MM.1S (cell line): Measurements from ENCODE around the gene RNPC3.
"Not testable (repeated sequence)": the region's sequence is repeated elsewhere in the genome, so short reads cannot be mapped to it uniquely, and the experiment has no call there.

Experiments
- DNase-seq: peaks from one replicate; pipeline ENCODE4 v3.0.0-alpha.2; 2015
- H2AFZ ChIP-seq: fragments of 300-600 bp; sonication (generic); 2 replicates; pipeline ENCODE4 v1.6.0; 2016; ENCODE audit warnings: antibody characterized with exemption, low read length
- H3F3A ChIP-seq: fragments of 300-600 bp; sonication (generic); 2 replicates; pipeline ENCODE4 v1.6.1; 2016; ENCODE audit warnings: mild to moderate bottlenecking, antibody characterized with exemption, low read length, moderate library complexity, mixed read lengths; ENCODE audit not compliant: insufficient read depth
- H3K27ac ChIP-seq: fragments of 300-600 bp; sonication (generic); 2 replicates; pipeline ENCODE4 v1.5.1; 2016; ENCODE audit warnings: mild to moderate bottlenecking, low read length
- H3K27me3 ChIP-seq: fragments of 300-600 bp; sonication (generic); replicated peaks from 2 replicates; pipeline ENCODE4 v1.6.0; 2016; ENCODE audit warnings: low read length; ENCODE audit not compliant: insufficient read depth
- H3K36me3 ChIP-seq: fragments of 300-600 bp; sonication (generic); replicated peaks from 2 replicates; pipeline ENCODE4 v1.6.1; 2016; ENCODE audit warnings: mild to moderate bottlenecking, low read length, mixed read lengths; ENCODE audit not compliant: insufficient read depth
- H3K4me1 ChIP-seq: fragments of 300-600 bp; sonication (generic); 2 replicates; pipeline ENCODE4 v1.6.1; 2016; ENCODE audit warnings: low read length, mixed read lengths
- H3K4me2 ChIP-seq: fragments of 300-600 bp; sonication (generic); 2 replicates; pipeline ENCODE4 v1.6.0; 2016; ENCODE audit warnings: low read depth, low read length
- H3K4me3 ChIP-seq: fragments of 300-600 bp; sonication (generic); 2 replicates; pipeline ENCODE4 v1.5.1; 2016; ENCODE audit warnings: low read length, mixed read lengths
- H3K79me2 ChIP-seq: fragments of 300-600 bp; sonication (generic); 2 replicates; pipeline ENCODE4 v1.6.1; 2016; ENCODE audit warnings: mixed run types, low read length, mixed read lengths
- H3K9ac ChIP-seq: fragments of 300-600 bp; sonication (generic); 2 replicates; pipeline ENCODE4 v1.6.1; 2016; ENCODE audit warnings: low read length, mixed read lengths
- H3K9me2 ChIP-seq: fragments of 300-600 bp; sonication (generic); replicated peaks from 2 replicates; pipeline ENCODE4 v1.6.1; 2016; ENCODE audit warnings: mild to moderate bottlenecking, low read length, mixed read lengths; ENCODE audit not compliant: insufficient read depth
- H3K9me3 ChIP-seq: fragments of 300-600 bp; sonication (generic); replicated peaks from 2 replicates; pipeline ENCODE4 v1.6.1; 2016; ENCODE audit warnings: mild to moderate bottlenecking, low read length, mixed read lengths; ENCODE audit not compliant: insufficient read depth
- H4K20me1 ChIP-seq: fragments of 300-600 bp; sonication (generic); 2 replicates; pipeline ENCODE4 v1.6.1; 2016; ENCODE audit warnings: mild to moderate bottlenecking, low read length, moderate library complexity, mixed read lengths; ENCODE audit not compliant: insufficient read depth
- CTCF ChIP-seq: fragments of 300-600 bp; sonication (generic); IDR thresholded peaks from 2 replicates; pipeline ENCODE4 v1.5.1; 2016; ENCODE audit warnings: antibody characterized with exemption, low read length, mixed read lengths
- EZH2 ChIP-seq: fragments of 300-600 bp; sonication (generic); optimal IDR thresholded peaks from 2 replicates; pipeline ENCODE3; 2017; ENCODE audit warnings: low read depth, mild to moderate bottlenecking, antibody characterized with exemption, low read length, mixed read lengths
- EZH2phosphoT487 ChIP-seq: fragments of 300-600 bp; sonication (generic); IDR thresholded peaks from 2 replicates; pipeline ENCODE4 v1.6.1; 2018; ENCODE audit warnings: antibody characterized with exemption, low read length

The RNPC3 gene

DNA sequence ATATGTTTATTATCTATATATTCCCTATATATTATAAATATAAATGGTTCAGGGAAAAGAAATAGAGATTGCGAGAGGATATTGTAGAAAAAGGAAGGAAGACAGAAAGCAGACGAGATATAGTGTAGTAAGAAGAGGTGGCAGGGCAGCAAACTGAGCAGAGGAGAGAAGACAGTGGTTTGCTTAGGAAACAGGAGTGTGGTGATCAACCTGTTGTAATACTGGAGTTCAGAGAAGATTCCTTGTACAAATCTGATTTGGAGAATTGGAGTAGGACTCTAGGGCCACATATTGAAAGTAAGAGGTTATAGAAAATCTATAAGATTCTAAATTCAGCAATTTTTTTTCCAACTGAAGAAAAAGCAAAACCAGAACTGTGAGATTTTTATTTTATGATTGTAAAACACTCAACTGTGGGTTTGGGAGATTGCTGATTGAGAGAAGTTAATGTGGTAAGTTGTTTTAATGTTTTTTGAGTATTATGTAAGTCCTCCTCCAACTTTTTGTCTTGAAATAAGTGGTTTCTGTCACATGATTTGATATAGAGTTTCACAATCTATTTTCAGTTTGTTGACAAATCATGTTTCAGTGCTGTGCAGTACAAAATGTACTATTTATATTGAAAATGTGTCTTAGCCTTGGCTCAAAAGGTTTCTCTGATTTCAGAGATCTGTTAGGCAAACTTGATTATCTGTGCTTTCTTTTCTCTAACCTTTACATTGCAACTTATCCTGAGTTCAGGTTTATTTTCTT lies 36.3 kb downstream of the RNPC3 start:
- H3K27me3 ChIP-seq, result no peaks in the 10 kb centered on the region
- H4K20me1 ChIP-seq, result no peaks in the 10 kb centered on the region
- no peaks in the 10 kb centered on the region for H3K4me1 ChIP-seq
- no peaks in the 10 kb centered on the region for H3K9me2 ChIP-seq
- no peak overlapping the region for H3K9ac ChIP-seq
- no peaks in the 10 kb centered on the region for H3K36me3 ChIP-seq
- TF ChIP-seq EZH2phosphoT487, result no peak
- TF ChIP-seq CTCF, result no peak
- no peak for TF ChIP-seq EZH2
- H3K9me3 ChIP-seq, result no peaks in the 10 kb centered on the region
- peak overlapping the region; percentile 54 for H3K4me2 ChIP-seq
- peak; percentile 64 for DNase-seq
- peak overlapping the region; percentile 62; the same call in 1 of the 2 replicates for H3K27ac ChIP-seq
- no peak overlapping the region for H2AFZ ChIP-seq
- no peaks in the 10 kb centered on the region for H3K79me2 ChIP-seq
- peaks cover 4% of the 10 kb centered on the region; the same call in 1 of the 2 replicates for H3F3A ChIP-seq
- H3K4me3 ChIP-seq, result peak overlapping the region; percentile 41; the same call in 1 of the 2 replicates

DNA sequence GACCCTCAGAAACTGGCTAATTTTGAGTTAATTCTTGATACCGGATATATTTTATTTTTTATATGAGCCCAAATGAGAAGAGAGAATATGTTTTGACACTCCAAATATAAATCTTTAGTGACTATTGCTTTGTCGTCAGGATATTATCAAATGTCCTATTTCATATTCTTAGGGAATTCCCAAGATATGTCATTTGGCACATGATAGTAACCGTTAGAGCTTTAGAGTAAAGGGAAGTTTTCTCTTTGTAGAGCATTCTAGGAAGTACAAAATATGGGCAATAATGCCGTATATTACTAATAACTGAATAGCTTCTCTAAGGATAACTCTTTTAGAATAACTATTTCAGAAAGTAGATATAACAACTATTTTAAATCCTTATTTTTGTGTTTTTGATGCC lies 37.6 kb downstream of the RNPC3 start:
- H3K79me2 ChIP-seq, result no peaks in the 10 kb centered on the region
- no peaks in the 10 kb centered on the region for H3K9me2 ChIP-seq
- no peaks in the 10 kb centered on the region for H3K4me1 ChIP-seq
- H4K20me1 ChIP-seq, result no peaks in the 10 kb centered on the region
- TF ChIP-seq CTCF, result no peak
- TF ChIP-seq EZH2phosphoT487, result no peak
- TF ChIP-seq EZH2, result no peak
- H3K27me3 ChIP-seq, result no peaks in the 10 kb centered on the region
- no peak overlapping the region for H3K4me3 ChIP-seq
- no peak for DNase-seq
- no peak overlapping the region for H3K4me2 ChIP-seq
- no peak overlapping the region for H3K27ac ChIP-seq
- no peak overlapping the region for H3K9ac ChIP-seq
- no peak overlapping the region for H2AFZ ChIP-seq
- no peaks in the 10 kb centered on the region for H3K9me3 ChIP-seq
- H3K36me3 ChIP-seq, result no peaks in the 10 kb centered on the region
- peaks cover 4% of the 10 kb centered on the region; the same call in 1 of the 2 replicates for H3F3A ChIP-seq

- Histone ChIP-seq H3K9me2 (no peaks in the 10 kb centered on the region), H4K20me1 (no peaks in the 10 kb centered on the region), H2AFZ (no peak overlapping the region), H3K79me2 (no peaks in the 10 kb centered on the region), H3K9ac (no peak overlapping the region), H3F3A (no peaks in the 10 kb centered on the region), H3K4me2 (no peak overlapping the region), H3K27ac (no peak overlapping the region), H3K27me3 (no peaks in the 10 kb centered on the region), H3K36me3 (no peaks in the 10 kb centered on the region), H3K4me1 (no peaks in the 10 kb centered on the region), H3K4me3 (no peak overlapping the region), H3K9me3 (no peaks in the 10 kb centered on the region)
- no peak for DNase-seq
- TF ChIP-seq CTCF (no peak), EZH2 (no peak), EZH2phosphoT487 (no peak)
Observed at GRCh38 chr1:103569493-103569892, 44.0 kb downstream of the RNPC3 start.

GRCh38 chr1:103571289-103571688 lies 45.8 kb downstream of the RNPC3 start, which contains the start of gene AMY2B:
AMY2B (plus strand) TSS chr1:103571589; CDS start chr1:103571603, 14 bp downstream.
- not testable (repeated sequence) for H3K79me2 ChIP-seq, DNase-seq, H3K27me3 ChIP-seq, H3K4me3 ChIP-seq, H3K27ac ChIP-seq, H4K20me1 ChIP-seq, H3K9ac ChIP-seq, H2AFZ ChIP-seq, H3K9me3 ChIP-seq, H3K9me2 ChIP-seq, H3K36me3 ChIP-seq, H3F3A ChIP-seq, H3K4me1 ChIP-seq, H3K4me2 ChIP-seq
